Epithelial cell of alveolus of lung (primary cell): Measurements from ENCODE around the gene COMMD9. TPM values are rescaled to one million over a fixed set of nuclear protein-coding genes. Genes with fewer than 3 reads are reported as not detected.

ENCODE experiments used
- total RNA-seq: library from RNA; depleted of rRNA; stranded (reverse); fragments of >200 nt; gene quantifications from 2 replicates; pipeline ENCODE4 v1.2.1, GENCODE V29; 2015

Gene COMMD9
- total RNA-seq = 47.1 and 62.8 TPM in 2 replicates

GRCh38 chr11:36289226-36289852 lies at the start of gene COMMD9:
COMMD9 (minus strand) TSS chr11:36289424; CDS start chr11:36289412, 12 bp downstream.

DNA sequence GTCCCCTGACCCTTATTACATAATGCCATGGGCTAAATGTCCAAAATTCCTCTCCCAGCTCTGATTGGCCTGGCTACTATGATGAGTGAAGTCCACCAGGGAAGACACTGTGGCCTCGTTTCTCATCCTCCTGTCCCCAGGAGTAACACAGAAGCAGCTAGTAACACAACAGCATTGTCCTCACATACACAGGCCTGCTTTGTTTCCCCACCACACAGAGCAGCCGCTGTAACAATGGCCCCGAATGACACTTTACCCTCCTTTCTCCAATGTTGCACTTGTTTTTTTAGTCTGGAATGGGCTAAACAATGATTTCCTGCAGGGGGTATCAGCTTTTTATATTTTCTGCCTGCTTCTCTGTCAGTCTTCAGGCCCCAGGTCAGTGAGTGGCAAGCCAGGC lies 6.7 kb upstream of the COMMD9 start, which contains the start of gene PRR5L:
TSS of gene PRR5L (plus strand) at position 363 of the 400 bp plus-strand sequence. CDS start 104,834 bp downstream, outside the sequence.

Other genes starting within 250 kb of the COMMD9 start
- gene PRR5L, start 6.9 kb upstream of the COMMD9 start, total RNA-seq = 10.1 and 26.8 TPM in 2 replicates
- 7.6 and 9.0 TPM in 2 replicates for gene TRAF6, start 220.8 kb upstream of the COMMD9 start, total RNA-seq